OCI-LY1 (cell line): ENCODE data around the gene MCUB.

Experiments used
- H2AFZ ChIP-seq: fragments of 200-600 bp; sonication (generic), shearing (Covaris generic); 2 replicates; pipeline ENCODE4 v1.6.0; 2014; ENCODE audit warnings: antibody characterized with exemption, mild to moderate bottlenecking, low read length
- H3F3A ChIP-seq: fragments of 200-600 bp; sonication (generic), shearing (Covaris generic); 2 replicates; pipeline ENCODE4 v1.6.0; 2014; ENCODE audit warnings: mild to moderate bottlenecking, antibody characterized with exemption, low read length, moderate library complexity; ENCODE audit not compliant: insufficient read depth
- H3K27ac ChIP-seq: fragments of 200-600 bp; sonication (generic); 2 replicates; pipeline ENCODE4 v1.5.1; 2014; ENCODE audit warnings: low read length, mixed run types, mild to moderate bottlenecking, low read depth; ENCODE audit not compliant: poor library complexity, severe bottlenecking
- H3K27me3 ChIP-seq: fragments of 200-600 bp; sonication (generic); 2 replicates; pipeline ENCODE4 v1.6.0; 2014; ENCODE audit warnings: antibody characterized with exemption, mild to moderate bottlenecking, low read length, moderate library complexity; ENCODE audit not compliant: insufficient read depth
- H3K36me3 ChIP-seq: fragments of 200-600 bp; sonication (generic); 2 replicates; pipeline ENCODE4 v1.6.1; 2014; ENCODE audit warnings: mild to moderate bottlenecking, antibody characterized with exemption, low read length, moderate library complexity, mixed read lengths; ENCODE audit not compliant: insufficient read depth
- H3K4me1 ChIP-seq: fragments of 200-600 bp; sonication (generic); 2 replicates; pipeline ENCODE4 v1.5.1; 2014; ENCODE audit warnings: mild to moderate bottlenecking, low read length, moderate library complexity; ENCODE audit not compliant: insufficient read depth, severe bottlenecking
- H3K4me2 ChIP-seq: fragments of 200-600 bp; sonication (generic), shearing (Covaris generic); 2 replicates; pipeline ENCODE4 v1.6.1; 2014; ENCODE audit warnings: low read length
- H3K4me3 ChIP-seq: fragments of 200-600 bp; sonication (generic); 2 replicates; pipeline ENCODE4 v1.5.1; 2014; ENCODE audit warnings: low read length, low read depth, mild to moderate bottlenecking, mixed read lengths; ENCODE audit not compliant: poor library complexity, severe bottlenecking
- H3K79me2 ChIP-seq: fragments of 200-600 bp; shearing (Covaris generic); 2 replicates; pipeline ENCODE4 v1.6.1; 2016; ENCODE audit warnings: mixed run types, low read length, mixed read lengths; ENCODE audit not compliant: insufficient read depth
- H3K9ac ChIP-seq: fragments of 200-600 bp; sonication (generic), shearing (Covaris generic); 2 replicates; pipeline ENCODE4 v1.6.1; 2014; ENCODE audit warnings: mild to moderate bottlenecking, low read length, mixed read lengths
- H3K9me2 ChIP-seq: fragments of 200-600 bp; sonication (generic), shearing (Covaris generic); 2 replicates; pipeline ENCODE4 v1.6.1; 2014; ENCODE audit warnings: low read depth, mild to moderate bottlenecking, low read length, mixed read lengths
- H3K9me3 ChIP-seq: fragments of 200-600 bp; shearing (Covaris generic); 2 replicates; pipeline ENCODE4 v1.6.1; 2014; ENCODE audit warnings: low read length, mixed read lengths
- H4K20me1 ChIP-seq: fragments of 200-600 bp; sonication (generic), shearing (Covaris generic); 2 replicates; pipeline ENCODE4 v1.6.0; 2016; ENCODE audit warnings: mild to moderate bottlenecking, low read length; ENCODE audit not compliant: insufficient read depth
- CTCF ChIP-seq: fragments of 200-600 bp; sonication (generic), shearing (Covaris generic); IDR thresholded peaks from 2 replicates; pipeline ENCODE4 v1.5.1; 2017; ENCODE audit warnings: mild to moderate bottlenecking, antibody characterized with exemption, low read length, moderate library complexity, mixed read lengths
- EZH2 ChIP-seq: fragments of 200-600 bp; sonication (generic), shearing (Covaris generic); IDR thresholded peaks from 2 replicates; pipeline ENCODE4 v1.8.0; 2017; ENCODE audit warnings: borderline replicate concordance, mixed run types, mild to moderate bottlenecking, antibody characterized with exemption, low read length, moderate library complexity, mixed read lengths

MCUB gene

GRCh38 chr4:109572154-109572553 lies 12.1 kb downstream of the MCUB start:
- Histone ChIP-seq H3K36me3 (peaks cover 29% of the 10 kb centered on the region), H3K27ac (no peak overlapping the region), H3K4me1 (peaks cover 15% of the 10 kb centered on the region), H3K4me2 (no peak overlapping the region), H3K27me3 (no peaks in the 10 kb centered on the region), H3F3A (no peaks in the 10 kb centered on the region), H3K4me3 (no peak overlapping the region), H4K20me1 (no peaks in the 10 kb centered on the region), H3K9me3 (no peaks in the 10 kb centered on the region), H2AFZ (no peak overlapping the region), H3K79me2 (peaks cover 81% of the 10 kb centered on the region), H3K9ac (no peak overlapping the region), H3K9me2 (no peaks in the 10 kb centered on the region)
- TF ChIP-seq CTCF (no peak), EZH2 (no peak)

GRCh38 chr4:109574443-109574850 lies 14.4 kb downstream of the MCUB start:
- H3K9ac ChIP-seq = no peak overlapping the region
- no peak overlapping the region for H3K27ac ChIP-seq
- no peaks in the 10 kb centered on the region for H3K9me3 ChIP-seq
- H3K4me3 ChIP-seq = no peak overlapping the region
- no peaks in the 10 kb centered on the region for H4K20me1 ChIP-seq
- TF ChIP-seq CTCF (peak; percentile 26; the same call in 1 of the 2 replicates), EZH2 (no peak)
- no peak overlapping the region for H2AFZ ChIP-seq
- peaks cover 81% of the 10 kb centered on the region for H3K79me2 ChIP-seq
- H3K27me3 ChIP-seq = no peaks in the 10 kb centered on the region
- H3K4me2 ChIP-seq = no peak overlapping the region
- H3K4me1 ChIP-seq = no peaks in the 10 kb centered on the region
- H3K9me2 ChIP-seq = no peaks in the 10 kb centered on the region
- no peaks in the 10 kb centered on the region for H3F3A ChIP-seq
- peaks cover 37% of the 10 kb centered on the region for H3K36me3 ChIP-seq

- Histone ChIP-seq H3K4me2 (no peak overlapping the region), H3F3A (no peaks in the 10 kb centered on the region), H3K9ac (no peak overlapping the region), H3K4me3 (no peak overlapping the region), H3K9me2 (no peaks in the 10 kb centered on the region), H3K27ac (no peak overlapping the region), H3K9me3 (no peaks in the 10 kb centered on the region), H3K79me2 (peaks cover 77% of the 10 kb centered on the region), H3K36me3 (peaks cover 36% of the 10 kb centered on the region), H3K27me3 (no peaks in the 10 kb centered on the region), H3K4me1 (no peaks in the 10 kb centered on the region), H2AFZ (no peak overlapping the region), H4K20me1 (no peaks in the 10 kb centered on the region)
- TF ChIP-seq CTCF (no peak), EZH2 (no peak)
These were observed 15.1 kb downstream of the MCUB start for GRCh38 chr4:109574931-109575804.
